Measurements from ENCODE around the gene GALNS.

DNA sequence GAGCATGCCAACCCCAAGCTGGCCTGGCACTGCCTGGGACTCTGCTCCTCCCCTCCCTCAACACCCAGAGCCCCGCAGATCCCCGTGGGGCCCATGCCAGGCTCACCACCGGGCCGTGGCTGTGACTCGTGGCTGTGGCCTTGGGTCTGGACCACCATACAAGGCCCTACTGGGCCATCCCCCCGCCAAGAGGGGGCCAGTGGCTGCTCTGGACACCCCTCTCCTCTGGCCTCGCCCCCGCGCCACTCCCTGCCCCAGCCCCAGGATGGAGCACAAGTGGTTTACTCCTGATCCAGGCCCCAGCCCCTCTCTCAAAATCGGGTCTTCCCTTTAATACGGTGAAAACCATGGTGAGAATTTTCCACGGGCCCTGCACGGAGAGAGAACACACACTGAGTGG, 6.7 kb upstream of the GALNS start:
- no peak for TF ChIP-seq EGR1 (IDR thresholded peaks at IDR 0.05)
- no peak for TF ChIP-seq EP300 (IDR thresholded peaks at IDR 0.05; ENCODE audit: borderline replicate concordance)
- no peak for TF ChIP-seq REST (IDR thresholded peaks at IDR 0.05; ENCODE audit: low read depth)
- TF ChIP-seq TAF1 (IDR thresholded peaks at IDR 0.05; ENCODE audit: low read depth) = no peak
- no peak for TF ChIP-seq CREB1 (IDR thresholded peaks at IDR 0.05; ENCODE audit: low read depth)
- no peak for TF ChIP-seq TCF12 (IDR thresholded peaks at IDR 0.05; ENCODE audit: low read depth)
- TF ChIP-seq YY1 (IDR thresholded peaks at IDR 0.05; ENCODE audit: low read depth) = no peak
